Hippocampal formation (tissue), 2 donors: ENCODE results near the gene RTN4R.
"Not testable (repeated sequence)": the region's sequence is repeated elsewhere in the genome, so short reads cannot be mapped to it uniquely, and the experiment has no call there.

Experiments
- DNase-seq, 2 donors: peaks; one replicate each; lab custom pipeline; 2025; lab: John Stamatoyannopoulos, UW

The RTN4R gene

DNA sequence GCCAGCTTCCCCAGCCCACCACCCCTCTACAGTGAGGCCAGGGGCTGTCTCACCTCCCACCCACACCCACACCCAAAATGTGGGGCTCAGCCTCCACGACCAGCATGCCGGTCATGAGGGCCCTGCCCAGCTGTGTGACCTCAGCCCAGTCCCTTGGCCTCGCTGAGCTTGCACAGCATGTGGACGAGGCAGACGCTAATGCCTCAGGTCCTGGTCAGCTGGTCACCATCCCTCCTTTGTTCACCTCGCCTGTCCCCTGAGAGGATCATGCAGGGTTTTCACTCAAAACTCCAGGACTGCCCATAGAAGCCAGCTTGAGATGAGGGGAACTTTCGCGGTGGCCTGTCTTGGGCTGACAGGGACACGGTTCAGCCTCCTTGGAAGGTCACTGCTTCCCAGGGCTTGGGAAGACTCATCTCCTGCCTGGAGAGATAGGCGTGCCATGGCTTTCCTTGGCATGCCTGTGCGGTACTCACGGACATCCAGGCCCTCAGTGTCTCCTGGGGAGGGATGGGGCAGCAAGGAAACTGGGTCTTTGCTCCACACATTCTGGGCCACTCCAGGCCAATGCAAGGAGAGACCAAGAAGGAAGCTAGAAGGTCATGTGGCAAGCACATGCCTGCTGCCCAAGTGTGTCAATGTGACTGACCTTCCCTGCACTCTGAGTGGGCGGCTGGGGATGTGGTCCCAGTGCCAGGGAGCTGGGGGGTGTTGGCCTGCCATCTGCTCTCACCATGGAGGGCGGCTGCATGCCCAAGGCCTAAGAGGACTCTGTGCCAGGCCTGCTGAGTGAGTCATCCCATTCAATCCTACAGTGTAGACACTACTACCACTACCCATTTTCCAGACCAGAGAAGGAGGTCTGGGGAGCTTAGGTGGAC, 3.2 kb upstream of the RTN4R start:
- no peak for DNase-seq

DNA sequence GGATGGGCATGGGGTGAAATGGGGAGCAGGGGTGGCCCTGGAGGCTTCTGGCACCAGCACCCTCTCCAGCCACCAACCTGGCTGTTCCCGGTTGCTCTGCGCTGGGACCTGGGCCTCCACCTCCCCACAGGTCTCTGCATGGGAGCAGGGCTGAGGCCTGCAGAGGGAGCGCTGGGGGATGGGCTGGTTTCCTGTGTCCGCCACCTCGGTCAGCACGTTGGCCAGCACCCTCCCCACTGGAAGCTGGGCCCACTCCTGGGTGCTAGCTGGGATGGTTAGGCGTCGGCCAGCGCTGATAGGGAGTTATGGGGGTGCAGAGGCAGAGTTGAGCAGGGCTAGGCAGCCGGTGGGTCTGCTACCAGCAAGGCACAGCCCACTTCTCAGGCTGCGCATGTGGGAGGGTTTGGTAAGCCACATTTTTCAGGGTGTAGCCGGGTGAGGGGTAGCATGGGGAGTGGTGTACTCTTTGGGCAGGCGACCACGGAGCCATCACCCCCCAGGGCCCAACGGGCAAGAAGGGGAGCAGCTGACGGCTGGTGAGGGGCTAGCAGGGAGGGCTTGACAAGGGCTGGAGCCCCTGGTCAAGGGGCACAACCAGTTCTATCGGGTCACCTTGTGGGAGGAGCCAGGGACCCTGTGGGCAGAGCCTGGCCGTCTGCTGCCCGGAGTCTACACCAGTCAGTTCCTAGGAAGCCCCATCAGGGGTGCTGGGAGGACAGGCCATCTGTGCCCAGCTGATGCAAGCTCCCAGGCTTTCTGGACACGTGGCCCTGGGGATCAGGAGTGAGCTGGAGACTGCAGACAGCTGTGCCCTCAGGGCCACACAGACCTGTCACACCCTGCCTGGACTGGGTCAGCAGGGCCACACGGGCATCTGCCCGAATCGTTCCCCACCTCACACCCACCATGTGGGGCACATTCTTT, 2.3 kb upstream of the RTN4R start:
- DNase-seq: not testable (repeated sequence)

DNA sequence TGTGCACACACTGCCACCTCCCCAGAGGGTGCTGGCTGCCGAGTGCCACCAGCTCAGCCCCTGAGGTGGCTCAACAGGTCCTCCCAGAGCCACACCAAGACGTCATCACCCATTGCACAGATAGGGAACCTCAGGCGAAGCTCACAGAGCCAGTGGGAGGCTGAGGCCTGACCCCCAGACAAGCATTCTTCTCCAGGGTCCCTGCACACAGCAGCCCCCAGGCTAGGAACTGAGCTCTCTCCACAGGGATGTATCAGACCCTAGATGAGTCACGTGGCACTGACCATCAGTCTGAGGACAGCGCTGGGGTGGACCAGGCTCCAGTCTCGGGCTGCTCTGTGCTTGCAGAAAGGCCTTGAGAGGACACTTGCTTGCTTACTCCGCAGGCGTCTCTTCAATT, 1.6 kb upstream of the RTN4R start:
- not testable (repeated sequence) for DNase-seq

GRCh38 chr22:20269201-20269600, 1.1 kb upstream of the RTN4R start:
- not testable (repeated sequence) for DNase-seq

GRCh38 chr22:20267441-20268278, 458 bp downstream of the RTN4R start:
- no peak for DNase-seq

DNA sequence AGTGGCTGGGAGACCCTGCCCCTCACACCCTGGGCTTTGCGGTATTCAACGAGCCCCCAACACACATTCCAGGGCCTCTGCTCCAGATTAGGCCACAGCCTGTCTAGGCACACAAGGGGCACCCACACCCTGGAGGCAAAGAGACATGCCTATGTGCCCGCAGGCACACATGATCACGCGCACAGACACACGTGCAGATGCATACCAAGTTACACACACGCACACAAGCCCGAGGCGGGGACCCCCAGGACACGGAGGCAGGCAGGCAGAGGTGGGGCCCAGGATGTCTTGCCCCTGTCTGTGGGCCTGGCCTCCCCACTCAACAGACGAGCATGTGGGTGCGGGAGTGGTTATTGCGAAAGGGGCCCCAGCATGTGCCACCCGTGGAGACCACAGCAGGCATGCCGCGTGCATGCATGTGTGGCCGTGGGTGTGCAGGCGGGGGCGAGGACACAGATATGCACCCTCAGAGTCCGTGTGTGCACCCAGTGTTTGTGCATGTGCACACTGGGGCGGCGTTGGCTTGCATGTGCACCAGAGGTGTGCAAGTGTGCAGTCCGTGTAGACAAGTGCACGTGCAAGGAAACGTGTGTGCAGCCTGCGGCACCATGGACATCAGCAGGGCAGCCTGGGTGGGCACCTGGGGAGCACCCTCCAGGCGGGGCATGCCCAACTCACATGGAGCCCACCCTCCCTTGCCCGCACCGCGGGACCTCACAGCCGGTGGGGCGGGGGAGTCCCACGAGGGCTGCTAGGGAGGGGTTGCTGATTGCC, 1.3 kb downstream of the RTN4R start:
- not testable (repeated sequence) for DNase-seq

- DNase-seq: not testable (repeated sequence)
Measured at GRCh38 chr22:20265772-20266666, 2.1 kb downstream of the RTN4R start.

- peak; percentile 31 to 43 for DNase-seq
Measured at GRCh38 chr22:20264614-20265452, 3.3 kb downstream of the RTN4R start.

DNA sequence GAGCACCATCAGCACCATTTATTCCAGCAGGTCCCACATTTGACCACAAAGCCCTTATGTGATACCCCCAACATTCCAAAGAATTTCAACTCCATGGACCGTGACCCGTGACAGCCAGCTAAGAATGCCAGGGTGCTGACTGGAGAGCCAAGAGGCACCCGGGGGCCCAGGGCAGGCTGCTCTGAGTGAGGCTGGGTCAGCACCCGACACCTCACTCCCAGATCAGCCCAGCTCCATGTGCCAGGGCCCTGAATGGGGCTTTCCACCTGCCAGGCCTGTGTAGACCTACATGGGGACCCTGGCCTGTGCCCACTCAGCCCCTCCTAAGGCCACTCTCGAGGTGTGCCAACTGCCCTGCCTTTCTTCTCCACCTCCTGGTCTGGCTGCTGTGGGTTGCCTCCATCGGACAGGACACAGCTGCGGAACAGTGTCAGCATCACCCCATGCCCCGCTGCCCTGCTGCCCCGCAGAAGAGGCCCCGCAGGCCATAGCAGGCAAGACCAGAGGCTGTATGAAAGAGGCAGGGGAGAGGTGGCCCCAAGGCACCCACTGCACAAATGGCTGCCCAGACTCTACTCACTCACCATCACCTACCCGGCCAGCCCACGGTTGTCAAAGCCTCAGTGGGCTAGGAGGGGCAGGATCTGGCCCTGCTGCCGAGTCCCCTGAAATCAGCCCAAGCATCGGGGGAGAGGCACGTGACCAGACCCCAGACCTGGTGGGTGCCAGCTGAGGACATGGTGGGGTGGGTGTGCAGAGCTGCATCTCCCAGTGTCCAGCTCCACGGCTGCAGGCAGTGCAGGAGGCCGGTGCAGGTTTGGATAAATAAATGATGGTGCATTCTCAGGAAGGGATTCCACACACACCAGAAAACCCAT, 4.5 kb downstream of the RTN4R start:
- DNase-seq: not testable (repeated sequence)

GRCh38 chr22:20262582-20263147, 5.5 kb downstream of the RTN4R start:
- DNase-seq: no peak

DNA sequence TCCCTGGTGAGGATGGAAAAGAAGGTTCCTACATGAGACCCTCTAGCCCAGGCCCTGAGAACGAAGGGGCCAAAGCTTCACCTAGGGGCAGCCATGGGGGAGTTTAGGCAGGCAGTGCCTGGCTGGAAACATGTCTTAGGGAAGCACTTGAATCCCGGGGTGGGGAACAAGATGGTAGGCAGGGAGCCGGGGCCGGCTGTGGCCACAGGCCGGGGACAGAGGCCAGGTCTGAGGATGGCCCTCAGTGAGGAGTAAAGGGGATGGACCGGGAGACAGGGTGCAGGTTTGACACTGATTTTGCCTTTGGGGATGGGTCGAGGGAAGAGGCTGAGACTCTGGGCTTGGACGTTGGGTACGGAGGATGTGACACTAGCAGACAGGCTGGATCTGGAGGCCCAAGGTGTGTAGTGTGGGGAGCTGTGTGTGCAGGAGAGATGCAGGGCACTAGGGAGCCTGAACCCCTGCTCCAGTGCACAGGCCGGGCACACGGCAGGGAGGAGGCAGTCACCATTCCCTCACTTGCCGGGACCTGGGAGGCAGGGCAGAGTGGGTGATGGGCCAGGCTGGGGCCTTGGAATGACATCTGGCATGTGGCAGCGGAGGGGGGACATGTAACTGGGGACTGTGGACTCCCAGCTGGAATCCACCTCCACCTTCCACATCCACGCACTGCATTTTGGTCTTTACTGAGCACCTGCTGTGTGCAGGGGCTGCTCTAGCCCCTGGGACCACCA, 6.1 kb downstream of the RTN4R start:
- DNase-seq: no peak

DNA sequence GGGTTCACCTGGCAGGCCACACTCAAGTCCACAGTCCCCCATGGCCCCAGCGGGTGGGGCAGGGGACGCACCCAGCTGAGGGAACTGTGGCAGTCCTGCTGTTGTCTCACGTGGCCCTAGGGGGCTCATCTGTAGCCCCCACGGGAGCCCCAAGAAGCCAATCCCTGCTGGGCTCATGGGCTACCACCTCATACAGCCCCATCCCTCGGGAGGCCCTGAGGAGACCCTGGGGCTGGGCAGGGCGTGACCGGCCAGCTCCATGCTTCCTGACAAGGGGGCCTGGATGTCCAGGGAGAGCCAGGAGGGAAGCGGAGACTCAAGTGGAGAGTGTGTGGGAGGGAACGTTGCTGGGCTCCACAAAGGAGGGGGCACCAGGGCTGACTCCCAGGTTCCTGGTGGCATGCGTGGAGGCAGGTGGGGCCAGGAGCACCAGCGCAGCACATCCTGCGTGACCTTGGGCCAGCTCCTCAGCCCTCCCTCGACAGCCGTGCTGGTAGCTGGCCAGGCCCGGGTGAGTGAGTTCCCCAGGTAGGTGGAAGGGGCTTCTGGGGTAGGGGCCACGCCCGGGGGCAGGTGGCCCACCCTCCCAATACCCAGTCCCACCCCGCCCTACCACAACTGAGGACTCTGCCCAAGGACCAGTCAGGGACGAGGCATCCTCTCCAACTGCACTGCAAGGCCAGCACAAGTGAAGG, 7.9 kb downstream of the RTN4R start:
- no peak for DNase-seq

- no peak for DNase-seq
Measured at GRCh38 chr22:20259327-20259688, 8.8 kb downstream of the RTN4R start.

GRCh38 chr22:20258584-20259326, 9.4 kb downstream of the RTN4R start:
- DNase-seq: no peak

DNA sequence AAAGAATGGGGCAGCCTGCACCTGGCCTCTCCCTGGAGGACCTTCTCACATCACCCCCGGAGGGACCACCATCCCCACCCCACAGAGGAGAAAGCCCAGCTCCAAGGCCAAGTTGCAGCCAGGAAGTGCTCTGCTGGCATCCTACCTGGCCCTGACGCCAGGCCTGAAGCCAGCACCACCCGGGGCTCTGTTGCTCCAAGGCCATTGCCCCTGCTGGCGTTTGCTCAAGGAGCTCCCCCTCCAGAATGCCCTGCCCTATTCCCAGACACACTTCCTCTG, 10.2 kb downstream of the RTN4R start:
- no peak for DNase-seq
